RPMI7951 (cell line): Measurements from ENCODE around the gene SCNN1A. TPM values are rescaled to one million over a fixed set of nuclear protein-coding genes. Genes with fewer than 3 reads are reported as not detected.

Experiments
- DNase-seq: peaks from one replicate; pipeline ENCODE4 v3.0.0-alpha.2; 2012; ENCODE audit warnings: low read depth
- total RNA-seq: library from RNA; depleted of rRNA; stranded (reverse); fragments of >200 nt; shearing (Covaris generic); gene quantifications from 2 replicates; pipeline ENCODE4 v1.2.3, GENCODE V29; 2014; rRNA removed

SCNN1A gene
- total RNA-seq: not detected in 2 replicates

- no peak for DNase-seq
Measured at GRCh38 chr12:6375269-6376078, at the start of gene SCNN1A. Gene SCNN1A (minus strand): TSS chr12:6375563. CDS start chr12:6374783, 780 bp downstream.

DNA sequence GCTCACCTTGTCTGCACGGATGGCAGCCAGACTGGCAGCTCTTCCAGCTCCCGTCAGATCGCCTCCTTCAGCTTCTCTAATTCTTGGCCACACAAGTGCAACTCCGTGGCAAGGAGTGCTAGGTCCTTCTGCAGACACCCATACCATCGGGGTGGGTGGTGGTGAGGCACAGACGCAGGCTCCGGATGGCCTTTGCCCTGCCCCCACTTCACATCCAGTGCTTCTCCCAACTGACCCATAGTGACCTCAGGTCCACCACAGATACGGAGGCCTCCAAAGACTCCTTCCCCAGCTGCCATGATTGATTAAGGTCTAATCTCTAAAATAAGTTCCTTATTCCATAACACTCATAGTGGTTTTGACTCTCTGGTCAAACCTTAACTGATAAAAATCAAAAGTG is 49.5 kb upstream of the SCNN1A start:
- no peak for DNase-seq

DNA sequence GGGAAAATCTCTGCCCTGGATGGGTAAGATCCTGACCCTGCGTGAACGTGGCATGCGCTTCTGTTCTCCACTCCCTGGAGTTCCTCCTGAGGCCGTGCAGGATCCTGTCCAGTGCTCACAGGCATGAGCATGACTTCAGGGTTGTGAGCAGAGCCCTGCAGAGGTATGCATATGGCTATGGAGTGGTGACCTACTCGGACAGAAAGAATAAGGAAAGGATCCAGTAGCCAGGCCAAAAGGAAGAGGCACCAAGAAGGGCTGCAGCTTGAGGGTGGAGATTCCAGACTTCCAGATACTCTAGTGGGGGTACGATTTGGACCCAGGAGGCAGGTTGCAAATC is 48.6 kb upstream of the SCNN1A start:
- DNase-seq: no peak

GRCh38 chr12:6423267-6424007 is 48.1 kb upstream of the SCNN1A start:
- peak; percentile 84 for DNase-seq

GRCh38 chr12:6420364-6420763 is 45.0 kb upstream of the SCNN1A start:
- DNase-seq: no peak

DNA sequence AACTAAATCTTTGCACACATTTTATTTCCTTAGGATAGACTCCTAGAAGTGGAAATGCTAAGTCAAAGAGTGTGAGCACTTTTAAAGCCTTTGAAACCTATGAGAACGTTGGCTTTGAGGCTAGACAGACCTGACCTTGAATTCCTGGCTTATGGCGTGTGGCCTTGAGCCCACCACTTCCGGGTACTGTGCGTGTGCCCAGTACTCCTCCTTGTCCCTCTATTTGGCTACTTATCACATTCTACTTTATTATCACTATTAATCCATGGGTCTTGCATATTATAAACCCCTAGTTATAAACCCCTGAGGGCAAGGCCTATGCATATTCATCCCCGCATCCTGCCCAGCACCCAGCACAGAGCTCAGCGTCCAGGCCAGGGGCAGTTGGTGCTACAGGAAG is 43.4 kb upstream of the SCNN1A start:
- DNase-seq: no peak

- no peak for DNase-seq
Measured at GRCh38 chr12:6416596-6416995, 41.2 kb upstream of the SCNN1A start.

DNA sequence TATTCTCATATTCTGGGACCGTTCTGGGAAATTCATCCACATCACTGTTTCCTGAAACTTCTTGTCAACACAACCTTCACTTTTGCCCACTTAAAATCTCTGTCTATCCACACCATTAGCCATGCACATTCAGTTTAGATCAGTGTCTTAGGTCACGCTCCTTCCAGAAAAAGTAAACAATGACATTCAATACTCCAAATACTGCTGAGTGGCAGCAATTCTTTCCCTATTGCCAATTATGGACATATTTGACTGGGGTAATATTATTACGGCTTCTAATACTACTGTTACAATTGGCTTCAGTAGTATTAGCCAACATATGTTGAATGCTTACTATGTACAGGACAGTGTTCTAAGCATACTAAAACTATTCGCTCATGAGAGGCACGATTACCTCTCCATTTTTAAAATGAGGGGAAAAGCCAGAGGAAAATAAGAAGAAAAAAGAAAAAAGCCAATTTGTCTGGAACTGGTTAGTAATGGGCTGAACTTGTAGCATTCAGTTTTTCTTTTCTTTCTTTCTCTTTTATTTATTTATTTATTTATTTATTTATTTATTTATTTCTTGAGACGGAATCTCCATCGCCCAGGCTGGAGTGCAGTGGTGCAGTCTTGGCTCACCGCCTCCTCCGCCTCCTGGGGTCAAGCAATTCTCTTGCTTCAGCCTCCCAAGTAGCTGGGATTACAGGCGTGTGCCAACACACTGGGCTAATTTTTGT is 32.0 kb upstream of the SCNN1A start:
- no peak for DNase-seq

- DNase-seq: no peak
Measured at GRCh38 chr12:6405963-6406362, 30.6 kb upstream of the SCNN1A start.

- no peak for DNase-seq
Measured at GRCh38 chr12:6404390-6404789, 29.0 kb upstream of the SCNN1A start.

DNA sequence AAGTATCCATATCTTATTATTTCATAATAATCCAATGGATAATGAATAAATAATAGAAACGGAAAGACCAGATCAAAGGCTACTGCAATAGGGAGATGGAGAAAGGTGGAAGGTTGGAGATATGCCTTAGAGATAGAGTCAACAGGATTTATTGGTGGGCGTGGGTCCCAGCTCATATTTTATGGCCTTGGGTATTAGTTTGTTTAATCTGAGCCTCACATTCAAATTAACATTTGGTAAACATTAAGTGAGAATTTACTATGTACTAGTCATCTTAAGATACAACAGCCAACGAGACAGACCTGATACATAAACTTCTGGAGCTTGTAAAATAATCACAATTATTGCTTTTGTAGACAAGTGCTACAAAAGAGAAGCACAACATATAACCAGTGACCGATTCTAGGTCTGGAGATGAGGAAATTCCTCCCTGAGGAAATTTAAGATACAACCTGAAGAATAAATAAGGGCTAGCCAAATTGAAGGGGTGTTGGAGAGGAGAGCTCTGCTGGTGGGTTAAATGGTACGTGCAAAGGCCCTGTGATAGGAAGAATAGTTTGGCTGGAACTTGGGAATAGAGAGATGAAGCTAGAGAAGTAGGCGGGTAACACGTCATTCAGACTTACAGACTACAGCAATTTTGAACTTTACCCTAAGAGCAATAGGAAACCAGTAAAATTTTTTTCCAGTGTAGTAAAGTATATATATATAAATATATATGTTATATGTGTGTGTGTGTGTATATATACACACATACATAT is 24.7 kb upstream of the SCNN1A start:
- DNase-seq: no peak

GRCh38 chr12:6396031-6396430 is 20.7 kb upstream of the SCNN1A start:
- peak; percentile 44 for DNase-seq

DNA sequence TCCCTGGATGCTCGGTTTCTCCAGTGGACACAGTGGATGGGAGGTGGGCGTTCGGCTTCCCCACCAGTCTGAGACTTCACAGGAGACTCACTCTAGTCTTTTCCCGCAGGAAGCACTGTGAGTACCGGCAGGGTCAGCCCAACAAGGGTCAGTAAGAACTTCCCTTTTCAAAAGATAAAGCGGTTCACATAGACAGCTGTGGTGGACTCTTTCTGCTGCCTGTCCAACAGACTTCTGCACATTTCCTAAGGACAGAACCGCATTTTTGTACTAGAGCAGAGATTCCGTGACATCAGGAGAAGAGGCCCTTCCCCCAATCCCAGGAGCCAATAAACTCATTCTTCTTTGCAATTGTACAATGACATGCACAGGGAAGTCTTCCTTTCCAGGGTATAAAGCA is 19.0 kb upstream of the SCNN1A start:
- DNase-seq: no peak

DNA sequence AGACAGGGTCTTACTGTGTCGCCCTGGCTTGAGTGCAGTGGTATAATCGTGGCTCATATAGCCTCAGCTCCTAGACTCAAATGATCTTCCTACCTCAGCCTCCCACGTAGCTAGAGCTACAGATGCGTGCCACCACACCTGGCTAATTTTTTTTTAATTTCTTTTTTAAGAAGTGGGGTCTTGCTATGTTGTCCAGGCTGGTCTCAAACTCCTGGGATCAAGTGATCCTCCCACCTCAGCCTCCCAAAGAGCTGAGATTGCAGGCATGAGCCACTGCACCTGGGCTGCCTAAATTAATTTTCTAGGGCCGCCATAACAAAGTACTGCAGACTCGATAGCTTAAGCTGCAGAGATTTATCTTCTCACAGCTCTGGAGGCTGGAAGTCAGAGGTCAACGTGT is 17.7 kb upstream of the SCNN1A start:
- DNase-seq: no peak

GRCh38 chr12:6392504-6392903 is 17.1 kb upstream of the SCNN1A start:
- no peak for DNase-seq

- DNase-seq: no peak
Measured at GRCh38 chr12:6391013-6391412, 15.7 kb upstream of the SCNN1A start.

DNA sequence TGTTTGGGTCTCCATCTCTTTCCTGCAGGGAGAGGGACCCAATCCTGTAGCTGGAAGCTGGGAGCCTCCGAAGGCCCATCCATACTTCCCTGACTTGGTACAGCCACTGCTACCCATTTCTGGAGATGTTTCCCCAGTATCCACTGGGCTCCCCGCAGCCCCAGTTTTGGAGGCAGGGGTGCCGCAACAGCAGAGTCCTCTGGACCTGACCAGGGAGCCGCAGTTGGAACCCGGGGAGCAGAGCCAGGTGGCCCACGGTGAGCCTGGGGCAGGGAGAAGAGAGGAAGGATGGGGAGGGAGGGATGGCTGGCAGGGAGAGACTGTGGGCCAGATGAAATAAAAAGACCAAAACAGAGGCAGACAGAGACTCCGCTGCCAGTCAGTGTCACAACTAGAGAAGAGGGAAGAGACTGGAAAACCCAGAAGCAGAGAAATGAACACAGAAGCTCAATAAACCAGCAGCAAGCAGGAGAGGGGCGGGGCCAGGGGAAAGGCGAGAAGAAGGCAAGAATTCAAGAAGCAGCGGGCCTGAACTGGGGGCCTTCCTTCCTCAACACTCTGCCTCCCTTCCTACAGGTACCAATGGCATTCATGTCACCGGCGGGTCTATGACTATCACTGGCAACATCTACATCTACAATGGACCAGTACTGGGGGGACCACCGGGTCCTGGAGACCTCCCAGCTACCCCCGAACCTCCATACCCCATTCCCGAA is 14.9 kb upstream of the SCNN1A start:
- no peak for DNase-seq

DNA sequence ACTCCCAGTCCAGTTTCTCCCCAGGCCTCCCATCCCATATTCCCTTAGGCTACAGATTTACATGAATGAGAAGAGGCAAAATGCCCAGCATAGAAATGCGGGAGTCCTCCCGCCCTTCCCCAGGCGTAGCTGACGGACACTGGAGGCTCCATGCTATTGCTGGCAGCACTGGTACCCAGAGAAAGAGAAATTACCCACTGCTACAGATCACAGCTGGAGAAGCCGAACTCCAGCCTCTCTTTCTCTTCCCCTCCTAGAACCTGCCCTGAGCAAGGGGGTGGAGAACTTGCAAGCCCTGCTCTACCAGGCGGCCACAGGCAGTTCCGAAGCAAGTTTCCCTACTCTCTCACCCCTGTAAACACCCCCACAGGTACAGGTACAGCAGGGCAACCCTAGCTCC is 12.2 kb upstream of the SCNN1A start:
- no peak for DNase-seq

- DNase-seq: no peak
Measured at GRCh38 chr12:6386491-6386890, 11.1 kb upstream of the SCNN1A start.

- no peak for DNase-seq
Measured at GRCh38 chr12:6386038-6386437, 10.7 kb upstream of the SCNN1A start.
